CD4-positive, alpha-beta T cell (primary cell): ENCODE results near the gene PRDX2. TPM values are rescaled to one million over a fixed set of nuclear protein-coding genes. Genes with fewer than 3 reads are reported as not detected.

Experiments
- ATAC-seq: fragments of 200-7000 bp; cut with Tn5 transposase; one replicate; pipeline ENCODE4 v1.10.0; 2022; ENCODE audit warnings: mild to moderate bottlenecking; ENCODE audit not compliant: poor library complexity
- CTCF ChIA-PET: fragments of 350-600 bp; sonication (Branson Sonifier 250); formaldehyde crosslinking; loops from one replicate; lab custom pipeline; 2021; ENCODE audit warnings: antibody characterized with exemption, inconsistent platforms; lab: Charles Lee
- POLR2A ChIA-PET: fragments of 350-600 bp; sonication (Branson Sonifier 250); formaldehyde crosslinking; loops from one replicate; lab custom pipeline; 2021; ENCODE audit warnings: antibody characterized with exemption, inconsistent platforms; lab: Charles Lee
- DNase-seq, 14 experiments: peaks; one replicate each; pipeline ENCODE4 v3.0.0-alpha.2; 2013 to 2020; ENCODE audit warnings: mixed read lengths in 2 of 14
- H3K27ac ChIP-seq, 2 donors: one replicate each; pipeline versions ENCODE4 v1.5.1 to v1.7.0; 2013; ENCODE audit warnings: low read length in 2 of 2, low read depth in 1 of 2, mild to moderate bottlenecking in 1 of 2
- H3K27me3 ChIP-seq, 2 experiments: 1 replicate in 1 of 2; 2 replicates in 1 of 2; pipeline versions ENCODE4 v1.6.1 to v1.7.0; 2013; ENCODE audit warnings: low read length in 2 of 2, control low read depth in 1 of 2, mild to moderate bottlenecking in 1 of 2, moderate library complexity in 1 of 2; ENCODE audit not compliant: insufficient read depth in 2 of 2, control insufficient read depth in 1 of 2
- H3K36me3 ChIP-seq: one replicate; pipeline ENCODE4 v1.6.1; 2013; ENCODE audit warnings: low read length, control low read depth; ENCODE audit not compliant: insufficient read depth
- H3K4me1 ChIP-seq: one replicate; pipeline ENCODE4 v1.6.1; 2013; ENCODE audit warnings: low read length, control low read depth; ENCODE audit not compliant: insufficient read depth
- H3K4me3 ChIP-seq: one replicate; pipeline ENCODE4 v1.5.1; 2013; ENCODE audit warnings: mild to moderate bottlenecking, low read length, moderate library complexity
- H3K9me3 ChIP-seq, 2 experiments: 1 replicate in 1 of 2; 2 replicates in 1 of 2; pipeline versions ENCODE4 v1.6.1 to v1.7.0; 2013; ENCODE audit warnings: low read length in 2 of 2, mild to moderate bottlenecking in 2 of 2, control low read depth in 1 of 2, moderate library complexity in 1 of 2; ENCODE audit not compliant: control insufficient read depth in 1 of 2, insufficient read depth in 1 of 2
- H3K27ac Mint-ChIP-seq: one replicate; pipeline ENCODE4 v1.8.0; 2020; ENCODE audit warnings: mixed read lengths
- H3K27me3 Mint-ChIP-seq: one replicate; pipeline ENCODE4 v1.8.0; 2021; ENCODE audit warnings: mixed read lengths
- H3K36me3 Mint-ChIP-seq: one replicate; pipeline ENCODE4 v1.8.0; 2021; ENCODE audit warnings: low read depth, mixed read lengths
- H3K4me1 Mint-ChIP-seq: one replicate; pipeline ENCODE4 v1.8.0; 2021; ENCODE audit warnings: low read depth, mixed read lengths
- H3K4me3 Mint-ChIP-seq: one replicate; pipeline ENCODE4 v1.8.0; 2020; ENCODE audit warnings: mild to moderate bottlenecking, mixed read lengths
- H3K9me3 Mint-ChIP-seq: one replicate; pipeline ENCODE4 v1.8.0; 2020; ENCODE audit warnings: mixed read lengths
- CTCF ChIP-seq: fragments of 200-600 bp; IDR thresholded peaks from one replicate; pipeline ENCODE4 v1.8.0; 2022; ENCODE audit warnings: antibody characterized with exemption, mild to moderate bottlenecking
- intact Hi-C, 2 experiments: fragments of 100-400 bp; cut with DNase I in 1 of 2; cut with micrococcal nuclease in 1 of 2; formaldehyde crosslinking; loops; one replicate each; pipeline versions ENCODE4 v1.15.1 to v1.9.0; 2023 to 2025; cut with DNase I, micrococcal nuclease
- total RNA-seq, 174 experiments: library from RNA in 2 of 174; stranded (reverse) in 2 of 174; gene quantifications; one replicate each; pipeline ENCODE4 v1.2.3 and lab custom pipeline; 2021 to 2026

Gene PRDX2
- total RNA-seq, 2 experiments from 2014 or later = 59.7 to 65.9 TPM

GRCh38 chr19:12756150-12756883, 45.3 kb downstream of the PRDX2 start:
- H3K4me1 Mint-ChIP-seq = no peaks in the 10 kb centered on the region
- H3K4me3 ChIP-seq = no peak overlapping the region
- ChIA-PET POLR2A (no interaction called here), CTCF (interaction anchor here (1.7 to 2.0 kb wide), 2 partner anchors 35 to 45 kb away, joined by 11 to 12 read pairs; partner anchors contain the start of genes PRDX2 and THSD8)
- no peak overlapping the region for H3K27ac ChIP-seq
- H3K36me3 ChIP-seq = no peaks in the 10 kb centered on the region
- peaks cover 11 to 14% of the 10 kb centered on the region in 2 experiments for H3K27me3 ChIP-seq
- H3K9me3 ChIP-seq = no peaks in the 10 kb centered on the region
- DNase-seq (no peak), ATAC-seq (no peak)
- no peaks in the 10 kb centered on the region for H3K36me3 Mint-ChIP-seq
- TF ChIP-seq CTCF = no peak
- peaks cover 30% of the 10 kb centered on the region for H3K27me3 Mint-ChIP-seq
- peaks cover 14% of the 10 kb centered on the region for H3K4me1 ChIP-seq
- H3K27ac Mint-ChIP-seq = no peak overlapping the region
- no peaks in the 10 kb centered on the region for H3K9me3 Mint-ChIP-seq
- intact Hi-C loops = loop anchor here in 1 of 2 experiments (2.0 kb wide), 1 partner anchor 192 kb away; no protein-coding TSS in a partner anchor
- H3K4me3 Mint-ChIP-seq = no peak overlapping the region

GRCh38 chr19:12754465-12755196, 47.0 kb downstream of the PRDX2 start:
- H3K9me3 ChIP-seq = no peaks in the 10 kb centered on the region
- intact Hi-C loops = no loop called here
- Mint-ChIP-seq H3K27ac (no peak overlapping the region), H3K36me3 (no peaks in the 10 kb centered on the region), H3K4me1 (peaks cover 4% of the 10 kb centered on the region), H3K27me3 (peaks cover 40% of the 10 kb centered on the region), H3K9me3 (no peaks in the 10 kb centered on the region), H3K4me3 (no peak overlapping the region)
- ATAC-seq (no peak), DNase-seq (no peak)
- H3K4me3 ChIP-seq = no peak overlapping the region
- peaks cover 20% of the 10 kb centered on the region for H3K4me1 ChIP-seq
- ChIA-PET CTCF (interaction anchor here (1.0 kb wide), 1 partner anchor 38 kb away, joined by 3 read pairs; no protein-coding TSS in a partner anchor), POLR2A (interaction anchor here (0.5 kb wide), 1 partner anchor 12 kb away, joined by 3 read pairs; no protein-coding TSS in a partner anchor)
- TF ChIP-seq CTCF = no peak
- no peaks in the 10 kb centered on the region for H3K36me3 ChIP-seq
- no peak overlapping the region for H3K27ac ChIP-seq
- H3K27me3 ChIP-seq = peaks cover 17 to 18% of the 10 kb centered on the region in 2 experiments

- H3K27ac Mint-ChIP-seq = no peak overlapping the region
- DNase-seq (no peak), ATAC-seq (no peak)
- Histone ChIP-seq H3K4me3 (no peak overlapping the region), H3K9me3 (peaks cover 7 to 15% of the 10 kb centered on the region in 2 experiments), H3K27ac (no peak overlapping the region), H3K27me3 (peaks cover 11 to 13% of the 10 kb centered on the region in 2 experiments), H3K4me1 (peaks cover 12% of the 10 kb centered on the region), H3K36me3 (peaks cover 10% of the 10 kb centered on the region)
- peaks cover 4% of the 10 kb centered on the region for H3K9me3 Mint-ChIP-seq
- CTCF ChIA-PET = no interaction called here
- TF ChIP-seq CTCF = no peak
- POLR2A ChIA-PET = interaction anchor here (0.6 kb wide), 1 partner anchor 15 kb away, joined by 3 read pairs; no protein-coding TSS in a partner anchor
- H3K4me1 Mint-ChIP-seq = peaks cover 6% of the 10 kb centered on the region
- H3K4me3 Mint-ChIP-seq = no peak overlapping the region
- intact Hi-C loops = no loop called here
- peaks cover 12% of the 10 kb centered on the region for H3K36me3 Mint-ChIP-seq
- H3K27me3 Mint-ChIP-seq = peaks cover 36% of the 10 kb centered on the region
Observed at GRCh38 chr19:12752056-12752781, 49.4 kb downstream of the PRDX2 start.
